GM12874 (cell line): ENCODE measurements around the gene FAM170A.

Experiments
- CTCF ChIP-seq: IDR thresholded peaks from 2 replicates; pipeline ENCODE4 v1.5.1; 2011; ENCODE audit warnings: low read depth, mild to moderate bottlenecking, control low read depth, low read length, moderate library complexity; ENCODE audit not compliant: insufficient read depth

FAM170A gene

GRCh38 chr5:119678351-119679028 is 49.1 kb downstream of the FAM170A start:
- TF ChIP-seq CTCF: no peak

GRCh38 chr5:119680080-119680479 is 50.7 kb downstream of the FAM170A start:
- TF ChIP-seq CTCF: no peak

GRCh38 chr5:119681734-119682133 is 52.4 kb downstream of the FAM170A start:
- no peak for TF ChIP-seq CTCF

- no peak for TF ChIP-seq CTCF
Observed at GRCh38 chr5:119682372-119682771, 53.0 kb downstream of the FAM170A start.
